H9 (cell line): ENCODE results near the gene KLF11. TPM values are rescaled to one million over a fixed set of nuclear protein-coding genes. Genes with fewer than 3 reads are reported as not detected.

Experiments
- DNase-seq: peaks from one replicate; pipeline ENCODE4 v3.0.0-alpha.2; 2017
- H2AFZ ChIP-seq: one replicate; pipeline ENCODE4 v1.6.1; 2013; ENCODE audit warnings: mild to moderate bottlenecking, low read length, control low read depth, moderate library complexity
- H2AK5ac ChIP-seq: 2 replicates; pipeline ENCODE4 v1.6.1; 2013; ENCODE audit warnings: low read length, control low read depth, mixed read lengths; ENCODE audit not compliant: insufficient read length
- H2BK120ac ChIP-seq: one replicate; pipeline ENCODE4 v1.6.1; 2013; ENCODE audit warnings: low read depth, mild to moderate bottlenecking, low read length, control low read depth, inconsistent platforms; ENCODE audit not compliant: poor library complexity, severe bottlenecking
- H2BK12ac ChIP-seq: 2 replicates; pipeline ENCODE4 v1.6.1; 2013; ENCODE audit warnings: low read length, control low read depth, mixed read lengths, low read depth; ENCODE audit not compliant: insufficient read length
- H2BK15ac ChIP-seq: 2 replicates; pipeline ENCODE4 v1.6.1; 2013; ENCODE audit warnings: low read depth, low read length, control low read depth
- H2BK20ac ChIP-seq: one replicate; pipeline ENCODE4 v1.6.1; 2013; ENCODE audit warnings: low read depth, mild to moderate bottlenecking, low read length, control low read depth, inconsistent platforms; ENCODE audit not compliant: poor library complexity, severe bottlenecking
- H2BK5ac ChIP-seq: 2 replicates; pipeline ENCODE4 v1.6.1; 2013; ENCODE audit warnings: low read length, control low read depth, mixed read lengths; ENCODE audit not compliant: insufficient read length
- H3K14ac ChIP-seq: 2 replicates; pipeline ENCODE4 v1.6.1; 2013; ENCODE audit warnings: low read length, control low read depth; ENCODE audit not compliant: insufficient read depth
- H3K18ac ChIP-seq: 2 replicates; pipeline ENCODE4 v1.6.1; 2013; ENCODE audit warnings: low read depth, mild to moderate bottlenecking, mixed read lengths, low read length, control low read depth; ENCODE audit not compliant: insufficient read length
- H3K23ac ChIP-seq: 2 replicates; pipeline ENCODE4 v1.6.1; 2013; ENCODE audit warnings: low read length, control low read depth, mixed read lengths, low read depth; ENCODE audit not compliant: insufficient read length
- H3K23me2 ChIP-seq: 2 replicates; pipeline ENCODE4 v1.6.1; 2013; ENCODE audit warnings: low read depth, mild to moderate bottlenecking, mixed read lengths, low read length, control low read depth; ENCODE audit not compliant: insufficient read length, poor library complexity, severe bottlenecking
- H3K27ac ChIP-seq: 2 replicates; pipeline ENCODE4 v1.5.1; 2013; ENCODE audit warnings: low read length, control low read depth, mixed read lengths, low read depth; ENCODE audit not compliant: insufficient read length
- H3K27me3 ChIP-seq: 2 replicates; pipeline ENCODE4 v1.6.1; 2013; ENCODE audit warnings: low read length, control low read depth, inconsistent platforms; ENCODE audit not compliant: insufficient read depth
- H3K4ac ChIP-seq: 2 replicates; pipeline ENCODE4 v1.6.1; 2013; ENCODE audit warnings: low read depth, mild to moderate bottlenecking, control low read depth, inconsistent platforms, low read length, moderate library complexity
- H3K4me1 ChIP-seq: 2 replicates; pipeline ENCODE4 v1.6.1; 2013; ENCODE audit warnings: low read length, control low read depth, inconsistent platforms; ENCODE audit not compliant: insufficient read depth
- H3K4me2 ChIP-seq: 2 replicates; pipeline ENCODE4 v1.6.1; 2013; ENCODE audit warnings: low read length, control low read depth, mixed read lengths; ENCODE audit not compliant: insufficient read length, insufficient read depth
- H3K56ac ChIP-seq: 2 replicates; pipeline ENCODE4 v1.6.1; 2013; ENCODE audit warnings: low read depth, mild to moderate bottlenecking, mixed read lengths, low read length, control low read depth; ENCODE audit not compliant: insufficient read length
- H3K79me1 ChIP-seq: 2 replicates; pipeline ENCODE4 v1.6.1; 2013; ENCODE audit warnings: low read depth, mild to moderate bottlenecking, moderate library complexity, low read length, control low read depth, inconsistent platforms; ENCODE audit not compliant: insufficient read depth, poor library complexity, severe bottlenecking
- H3K79me2 ChIP-seq: 2 replicates; pipeline ENCODE4 v1.6.1; 2013; ENCODE audit warnings: low read length, control low read depth, inconsistent platforms; ENCODE audit not compliant: insufficient read depth
- H3K9ac ChIP-seq: 2 replicates; pipeline ENCODE4 v1.6.1; 2013; ENCODE audit warnings: low read length, control low read depth, mixed read lengths; ENCODE audit not compliant: insufficient read length; ENCODE audit errors: extremely low read depth
- H3K9me3 ChIP-seq: one replicate; pipeline ENCODE4 v1.6.1; 2013; ENCODE audit warnings: low read depth, low read length, inconsistent platforms; ENCODE audit not compliant: control insufficient read depth
- H3T11ph ChIP-seq: one replicate; pipeline ENCODE4 v1.6.1; 2013; ENCODE audit warnings: mild to moderate bottlenecking, low read length, control low read depth, inconsistent platforms
- H4K20me1 ChIP-seq: one replicate; pipeline ENCODE4 v1.6.1; 2013; ENCODE audit not compliant: control insufficient read depth, insufficient read length, insufficient read depth
- H4K5ac ChIP-seq: 2 replicates; pipeline ENCODE4 v1.6.1; 2013; ENCODE audit warnings: low read depth, mild to moderate bottlenecking, mixed read lengths, low read length, control low read depth; ENCODE audit not compliant: insufficient read length
- H4K8ac ChIP-seq: replicated peaks from 2 replicates; pipeline ENCODE4 v1.6.1; 2013; ENCODE audit warnings: low read length, control low read depth, mixed read lengths, low read depth; ENCODE audit not compliant: insufficient read length
- H4K91ac ChIP-seq: 2 replicates; pipeline ENCODE4 v1.6.1; 2013; ENCODE audit warnings: low read depth, mild to moderate bottlenecking, moderate library complexity, mixed read lengths, low read length, control low read depth; ENCODE audit not compliant: insufficient read length
- H3K27ac Mint-ChIP-seq, 3 experiments: 2 replicates in 2 of 3; 3 replicates in 1 of 3; pipeline ENCODE4 v1.8.0; 2020 to 2021; ENCODE audit warnings: mixed read lengths in 3 of 3, mild to moderate bottlenecking in 1 of 3, moderate library complexity in 1 of 3
- H3K27me3 Mint-ChIP-seq: 2 replicates; pipeline ENCODE4 v1.8.0; 2021; ENCODE audit warnings: low read depth, mild to moderate bottlenecking, moderate library complexity, mixed read lengths
- H3K36me3 Mint-ChIP-seq, 3 experiments: 2 replicates in 2 of 3; 3 replicates in 1 of 3; pipeline ENCODE4 v1.8.0; 2020 to 2021; ENCODE audit warnings: low read depth in 3 of 3, mixed read lengths in 3 of 3; ENCODE audit not compliant: insufficient read depth in 1 of 3
- H3K4me1 Mint-ChIP-seq, 2 experiments: 2 replicates each; pipeline ENCODE4 v1.8.0; 2020; ENCODE audit warnings: mixed read lengths in 2 of 2
- H3K4me3 Mint-ChIP-seq, 2 experiments: 2 replicates in 1 of 2; 3 replicates in 1 of 2; pipeline ENCODE4 v1.8.0; 2020 to 2021; ENCODE audit warnings: mild to moderate bottlenecking in 2 of 2, mixed read lengths in 2 of 2, moderate library complexity in 1 of 2
- H3K9me3 Mint-ChIP-seq, 2 experiments: 2 replicates in 1 of 2; 3 replicates in 1 of 2; pipeline ENCODE4 v1.8.0; 2020; ENCODE audit warnings: mild to moderate bottlenecking in 2 of 2, mixed read lengths in 2 of 2, moderate library complexity in 1 of 2
- CTCF ChIP-seq: fragments of 200-600 bp; sonication (generic); conservative IDR thresholded peaks from 3 replicates; pipeline ENCODE4 v1.8.0; 2021; ENCODE audit warnings: antibody characterized with exemption, mild to moderate bottlenecking
- WGBS: extraction: QIAGEN DNeasy Blood & Tissue Kit; methylation state at CpG from one replicate; pipeline ENCODE4 v1.1.7; 2013; ENCODE audit warnings: missing lambda C conversion rate, low lambda C conversion rate, mixed read lengths; ENCODE audit not compliant: insufficient read length; ENCODE audit errors: extremely low coverage; 5-methylcytosine and 5-hydroxymethylcytosine counted together
- total RNA-seq: library from RNA; stranded (reverse); gene quantifications from 2 replicates; pipeline ENCODE4 v1.2.1, GENCODE V29; 2021

KLF11 gene
- total RNA-seq, 1 experiment from 2014 or later, result 15.5 TPM

GRCh38 chr2:10063566-10063965 lies 20.2 kb downstream of the KLF11 start:
- H3K9me3 Mint-ChIP-seq, result peaks cover 4 to 7% of the 10 kb centered on the region in 2 experiments; a peak in 3 of 5 replicates

More at GRCh38 chr2:10063566-10063965, 20.2 kb downstream of the KLF11 start:
- no peak overlapping the region for H3K27ac ChIP-seq
- no peak overlapping the region for H2BK15ac ChIP-seq
- no peak overlapping the region for H2AK5ac ChIP-seq
- no peak overlapping the region for H2BK120ac ChIP-seq
- H3K79me2 ChIP-seq, result no peaks in the 10 kb centered on the region
- H3K4me3 Mint-ChIP-seq, result no peak overlapping the region
- H2AFZ ChIP-seq, result no peak overlapping the region
- no peak for DNase-seq
- no peak overlapping the region for H4K5ac ChIP-seq
- no peak for TF ChIP-seq CTCF
- H3K4ac ChIP-seq, result no peak overlapping the region
- no peak overlapping the region for H2BK20ac ChIP-seq
- peaks cover 0 to 7% (median 0%) of the 10 kb centered on the region in 3 experiments; a peak in 2 of 7 replicates for H3K36me3 Mint-ChIP-seq
- H3K27me3 ChIP-seq, result no peaks in the 10 kb centered on the region
- H3K9me3 ChIP-seq, result no peaks in the 10 kb centered on the region
- H3K18ac ChIP-seq, result no peak overlapping the region
- peaks cover 10 to 18% of the 10 kb centered on the region in 2 experiments for H3K4me1 Mint-ChIP-seq
- H3K9ac ChIP-seq, result no peak overlapping the region
- H3K79me1 ChIP-seq, result no peaks in the 10 kb centered on the region
- no peaks in the 10 kb centered on the region for H3K4me1 ChIP-seq
- no peak overlapping the region for H4K91ac ChIP-seq
- no peak overlapping the region for H3K4me2 ChIP-seq
- H3K27ac Mint-ChIP-seq, result no peak overlapping the region
- H3K23ac ChIP-seq, result no peak overlapping the region
- H3T11ph ChIP-seq, result no peak overlapping the region
- no peaks in the 10 kb centered on the region for H3K23me2 ChIP-seq
- H2BK12ac ChIP-seq, result no peak overlapping the region
- H3K56ac ChIP-seq, result no peak overlapping the region
- no peak overlapping the region for H4K8ac ChIP-seq
- H2BK5ac ChIP-seq, result no peak overlapping the region
- no peak overlapping the region; the same call in 1 of the 2 replicates for H3K14ac ChIP-seq
- no CpG with 5 or more reads among the region's 9 CpGs for WGBS
- 0 out of 2 replicates have a peak, but pooled peaks cover 1% of the 10 kb centered on the region for H3K27me3 Mint-ChIP-seq
- H4K20me1 ChIP-seq, result no peaks in the 10 kb centered on the region
